Activated CD4-positive, CD25-positive, alpha-beta regulatory T cell treated with anti-CD3 and anti-CD28 coated beads, Interleukin-2, amount 50 U/mL, for 72 hours (primary cell): ENCODE data around the gene ZNF57.
"Not testable (repeated sequence)": the region's sequence is repeated elsewhere in the genome, so short reads cannot be mapped to it uniquely, and the experiment has no call there.

Experiments used
- DNase-seq: peaks from one replicate; pipeline ENCODE4 v3.0.0; 2021

The ZNF57 gene

GRCh38 chr19:2960120-2960519 is 59.4 kb downstream of the ZNF57 start:
- DNase-seq, result no peak

- no peak for DNase-seq
These were observed 61.4 kb downstream of the ZNF57 start for GRCh38 chr19:2962018-2962670.

- no peak for DNase-seq
These were observed 62.4 kb downstream of the ZNF57 start for GRCh38 chr19:2963122-2963521.

- DNase-seq, result not testable (repeated sequence)
These were observed 62.9 kb downstream of the ZNF57 start for GRCh38 chr19:2963631-2964030.

- DNase-seq, result no peak
These were observed 64.1 kb downstream of the ZNF57 start for GRCh38 chr19:2964874-2965273.

- DNase-seq, result no peak
These were observed 67.2 kb downstream of the ZNF57 start for GRCh38 chr19:2967972-2968371.
